SHP77 treated with DMSO at 0.1 percent for 48 hours (cell line): ENCODE data around the gene NFATC3.
"Not testable (repeated sequence)": the region's sequence is repeated elsewhere in the genome, so short reads cannot be mapped to it uniquely, and the experiment has no call there.

ENCODE experiments used
- DNase-seq: peaks from one replicate; lab custom pipeline; 2025; lab: John Stamatoyannopoulos, UW

The NFATC3 gene

DNA sequence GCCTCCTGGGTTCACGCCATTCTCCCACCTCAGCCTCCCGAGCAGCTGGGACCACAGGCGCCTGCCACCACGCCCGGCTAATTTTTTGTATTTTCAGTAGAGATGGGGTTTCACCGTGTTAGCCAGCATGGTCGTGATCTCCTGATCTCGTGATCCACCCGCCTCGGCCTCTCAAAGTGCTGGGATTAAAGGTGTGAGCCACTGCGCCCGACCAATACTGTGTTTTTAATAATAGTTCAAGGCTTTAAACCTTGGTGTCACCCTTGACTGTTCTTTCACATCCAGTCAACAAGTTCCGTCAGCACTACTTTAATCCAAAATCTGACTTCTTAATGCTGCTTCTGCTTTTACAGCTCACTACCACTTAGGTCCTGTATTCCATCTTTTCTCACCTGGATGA is 33.8 kb downstream of the NFATC3 start:
- not testable (repeated sequence) for DNase-seq

DNA sequence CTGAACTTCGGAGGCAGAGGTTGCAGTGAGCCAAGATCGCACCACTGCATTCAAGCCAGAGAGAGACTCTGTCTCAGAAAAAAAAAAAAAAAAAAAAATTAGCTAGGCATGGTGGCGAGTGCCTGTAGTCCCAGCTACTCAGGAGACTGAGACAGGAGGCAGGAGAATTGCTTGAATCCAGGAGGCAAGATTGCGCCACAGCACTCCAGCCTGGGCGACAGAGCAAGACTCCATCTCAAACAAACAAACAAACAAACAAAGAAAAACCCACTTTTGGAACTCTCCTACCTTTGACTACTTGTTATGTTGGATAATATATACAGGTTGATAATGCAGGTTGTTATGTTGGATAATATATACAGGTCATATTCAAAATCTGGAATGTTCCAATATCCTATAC is 35.3 kb downstream of the NFATC3 start:
- not testable (repeated sequence) for DNase-seq

DNA sequence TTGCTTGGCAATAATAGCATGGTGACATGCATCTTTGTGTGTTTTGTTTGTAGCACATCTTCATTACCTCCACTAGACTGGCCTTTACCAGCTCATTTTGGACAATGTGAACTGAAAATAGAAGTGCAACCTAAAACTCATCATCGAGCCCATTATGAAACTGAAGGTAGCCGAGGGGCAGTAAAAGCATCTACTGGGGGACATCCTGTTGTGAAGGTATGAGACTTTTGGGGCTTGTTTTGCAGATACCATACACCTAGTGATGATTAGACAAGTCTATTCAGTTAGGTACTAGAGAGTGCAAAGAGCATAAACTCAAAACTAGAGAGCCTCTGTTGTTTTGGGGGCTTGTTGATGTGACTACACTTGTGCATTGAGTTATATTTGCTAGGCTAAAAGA is 41.2 kb downstream of the NFATC3 start:
- no peak for DNase-seq

DNA sequence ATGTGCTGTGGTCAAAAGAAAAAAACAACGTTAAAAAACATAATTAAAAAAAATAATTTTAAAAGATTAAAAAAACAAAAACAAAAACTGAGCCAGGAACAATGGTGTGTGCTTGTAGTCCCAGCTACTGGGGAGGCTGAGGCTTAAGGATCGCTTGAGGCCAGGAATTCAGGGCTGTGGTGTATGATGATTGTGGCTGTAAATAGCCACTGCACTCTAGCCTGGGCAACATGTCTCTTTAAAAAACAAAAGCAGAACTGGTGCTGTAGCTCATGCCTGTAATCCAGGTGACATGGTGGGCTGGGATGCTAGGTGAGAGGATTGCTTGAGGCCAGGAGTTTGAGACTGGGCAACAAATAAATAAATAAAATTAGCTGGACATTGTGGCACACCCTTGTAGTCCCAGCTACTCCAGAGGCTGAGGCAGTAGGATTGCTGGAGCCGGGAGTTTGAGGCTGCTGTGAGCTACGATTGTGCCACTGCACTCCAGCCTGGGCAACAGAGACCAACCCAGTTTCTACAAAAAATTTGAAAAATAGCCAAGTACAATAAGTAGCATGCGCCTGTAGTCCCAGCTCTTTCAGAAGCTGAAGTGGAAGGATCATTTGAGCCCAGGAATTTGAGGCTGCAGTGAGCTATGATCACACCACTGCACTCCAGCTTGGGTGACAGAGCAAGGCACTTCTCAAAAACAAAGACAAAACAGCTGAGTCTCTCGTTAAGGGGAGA is 43.6 kb downstream of the NFATC3 start:
- DNase-seq = no peak

DNA sequence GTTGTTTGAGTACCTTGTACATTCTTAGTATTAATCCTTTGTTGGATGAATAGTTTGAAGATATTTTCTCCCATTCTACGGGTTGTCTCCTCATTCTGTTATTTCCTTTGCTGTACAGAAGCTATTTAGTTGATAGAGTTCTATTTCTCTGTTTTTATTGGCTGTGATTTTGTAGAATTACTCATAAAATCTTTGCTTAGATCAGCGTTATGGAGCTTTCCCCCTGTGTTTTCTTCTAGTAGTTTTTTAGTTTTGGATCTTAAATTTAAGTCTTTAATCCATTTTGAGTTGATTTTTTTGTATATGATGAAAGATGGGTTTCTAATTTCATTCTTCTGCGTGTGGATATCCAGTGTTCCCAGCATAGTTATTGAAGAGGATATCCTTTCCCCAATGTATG is 45.4 kb downstream of the NFATC3 start:
- no peak for DNase-seq

DNA sequence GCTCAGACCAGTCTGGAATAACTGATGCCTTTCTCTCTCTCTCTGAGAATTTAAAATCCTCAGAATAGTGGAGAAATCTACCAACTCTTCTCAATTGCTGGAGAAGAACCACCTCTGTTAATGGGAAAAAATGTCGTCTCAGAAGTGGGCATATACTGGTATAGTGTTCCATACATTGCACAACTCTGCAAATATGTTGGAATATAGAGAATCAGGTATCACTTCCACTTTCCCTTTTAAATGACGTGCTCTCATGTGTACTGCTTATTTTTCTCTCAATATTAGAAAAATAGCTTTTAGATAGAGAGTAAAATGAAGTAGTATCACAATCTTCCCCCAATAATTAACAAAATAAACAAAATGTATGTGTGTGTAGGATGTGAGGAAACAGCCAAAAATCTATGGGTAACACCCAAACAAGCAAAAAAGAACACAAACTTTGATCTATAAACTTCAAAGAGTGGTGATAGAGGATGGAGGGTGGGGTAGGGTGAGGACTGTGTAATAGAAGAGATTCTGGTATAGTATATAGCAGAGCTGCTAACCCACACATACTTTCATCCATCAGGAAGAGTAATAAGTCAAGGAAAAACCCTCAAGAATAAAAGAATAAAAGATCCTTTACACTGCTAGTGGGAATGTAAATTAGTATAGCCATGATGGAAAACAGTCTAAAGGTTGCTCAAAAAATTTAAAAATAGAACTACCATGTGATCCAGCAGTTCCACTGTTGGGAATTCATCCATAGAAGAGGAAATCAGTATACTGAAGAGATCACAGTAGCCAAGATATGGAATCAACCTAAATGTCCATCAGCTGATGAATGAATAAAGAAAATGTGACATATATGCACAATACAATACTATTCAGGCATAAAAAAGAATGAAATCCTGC is 46.9 kb downstream of the NFATC3 start:
- no peak for DNase-seq

DNA sequence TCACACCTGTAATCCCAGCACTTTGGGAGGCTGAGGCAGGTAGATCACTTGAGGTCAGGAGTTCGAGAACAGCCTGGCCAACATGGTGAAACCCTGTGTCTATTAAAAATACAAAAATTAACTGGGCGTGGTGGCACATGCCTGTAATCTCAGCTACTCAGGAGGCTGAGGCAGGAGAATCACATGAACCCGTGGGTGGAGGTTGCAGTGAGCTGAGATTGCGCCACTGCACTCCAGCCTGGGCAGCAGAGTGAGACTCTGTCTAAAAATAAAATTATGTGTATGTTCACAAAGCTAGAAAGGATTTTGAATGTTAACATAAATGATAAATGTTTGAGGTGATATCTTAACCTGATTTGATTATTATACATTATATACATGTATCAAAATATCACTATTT is 47.8 kb downstream of the NFATC3 start:
- DNase-seq = not testable (repeated sequence)

DNA sequence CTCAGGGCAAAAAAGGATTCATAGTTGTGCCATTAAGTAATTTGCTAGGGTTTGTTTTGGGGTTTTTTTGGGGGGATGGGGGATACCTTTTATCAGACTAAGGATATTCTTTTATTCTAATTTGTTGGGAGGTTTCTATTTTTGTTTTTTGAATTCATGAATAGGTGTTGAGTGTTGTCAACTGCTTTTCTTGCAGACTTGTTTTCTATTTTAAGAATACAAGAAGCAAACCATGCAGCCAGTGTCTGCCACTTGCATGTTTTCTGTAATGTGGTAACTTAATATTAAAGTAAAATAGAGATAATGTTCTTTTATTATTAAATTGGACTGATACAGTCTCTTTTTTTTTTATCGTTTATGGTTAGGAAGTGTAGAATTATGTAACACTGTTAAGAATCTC is 49.5 kb downstream of the NFATC3 start:
- DNase-seq = no peak

DNA sequence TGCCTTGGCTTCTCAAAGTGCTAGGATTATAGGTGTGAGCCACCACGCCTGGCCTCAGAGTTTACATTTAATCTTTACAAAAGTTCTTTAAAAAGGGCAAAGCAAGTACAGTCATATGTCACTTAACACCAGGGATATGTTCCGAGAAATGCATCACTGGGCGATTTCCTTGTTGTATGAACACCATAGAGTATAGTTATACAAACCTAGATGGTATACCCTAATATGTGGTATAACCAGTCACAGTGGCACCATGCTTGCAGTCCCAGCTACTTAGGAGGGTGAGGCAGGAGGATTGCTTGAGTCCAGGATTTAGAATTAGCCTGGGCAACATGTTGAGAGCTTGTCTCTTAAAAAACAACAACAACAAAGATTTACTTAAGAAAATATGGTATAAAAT is 51.3 kb downstream of the NFATC3 start:
- no peak for DNase-seq

DNA sequence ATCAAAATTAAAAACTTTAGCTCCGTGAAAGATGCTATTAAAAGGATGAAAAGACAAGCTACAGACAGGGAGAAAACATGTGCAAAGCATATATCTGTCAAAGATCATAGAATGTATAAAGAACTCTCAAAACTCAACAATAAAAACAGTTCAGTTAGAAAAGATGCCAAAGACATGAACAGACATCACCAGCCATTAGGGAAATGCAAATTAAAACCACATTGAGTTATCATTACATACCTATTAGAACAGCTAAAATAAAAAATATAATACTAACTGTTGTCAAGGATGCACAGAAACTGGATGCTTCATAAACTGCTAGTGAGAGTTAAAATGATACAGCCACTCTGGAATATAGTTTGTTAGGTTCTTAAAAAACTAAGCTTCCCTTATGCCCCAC is 58.8 kb downstream of the NFATC3 start:
- DNase-seq = no peak

DNA sequence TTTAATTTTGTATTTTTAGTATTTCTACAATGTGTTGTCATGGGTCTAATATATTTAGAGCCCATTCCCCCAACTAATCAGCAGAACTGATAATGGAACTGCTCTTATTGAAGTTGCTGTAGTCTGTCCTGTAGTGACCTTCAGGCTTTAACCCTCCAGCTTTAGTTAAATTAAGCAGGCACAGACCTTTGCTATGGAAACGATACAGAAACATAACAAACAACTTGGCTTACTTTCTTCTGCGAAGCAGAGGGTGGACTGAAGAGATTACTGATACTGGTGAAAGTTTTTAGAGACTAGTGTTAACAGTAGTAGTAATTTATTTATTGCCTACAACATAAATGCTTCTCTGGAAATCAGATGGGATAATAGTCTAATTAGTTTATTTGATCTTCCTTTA is 61.4 kb downstream of the NFATC3 start:
- no peak for DNase-seq

DNA sequence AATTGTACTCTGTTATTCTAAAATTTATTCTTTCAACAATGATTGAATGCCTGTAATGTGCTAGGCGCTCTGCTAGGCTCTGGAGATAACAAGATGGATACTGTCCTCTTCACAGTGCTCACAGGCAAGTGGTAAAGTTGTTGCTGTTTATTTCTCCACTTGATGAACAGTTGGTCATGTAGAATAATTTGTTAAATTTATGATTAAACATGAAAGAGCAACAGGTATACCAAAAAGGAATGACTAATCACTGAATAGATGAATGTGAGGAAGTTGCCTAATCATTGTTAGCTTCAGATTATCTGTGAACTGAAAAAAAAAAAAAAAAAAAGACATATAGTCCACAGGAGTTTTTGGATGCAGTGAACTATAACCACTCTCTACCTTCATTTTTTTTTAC is 62.3 kb downstream of the NFATC3 start:
- no peak for DNase-seq

DNA sequence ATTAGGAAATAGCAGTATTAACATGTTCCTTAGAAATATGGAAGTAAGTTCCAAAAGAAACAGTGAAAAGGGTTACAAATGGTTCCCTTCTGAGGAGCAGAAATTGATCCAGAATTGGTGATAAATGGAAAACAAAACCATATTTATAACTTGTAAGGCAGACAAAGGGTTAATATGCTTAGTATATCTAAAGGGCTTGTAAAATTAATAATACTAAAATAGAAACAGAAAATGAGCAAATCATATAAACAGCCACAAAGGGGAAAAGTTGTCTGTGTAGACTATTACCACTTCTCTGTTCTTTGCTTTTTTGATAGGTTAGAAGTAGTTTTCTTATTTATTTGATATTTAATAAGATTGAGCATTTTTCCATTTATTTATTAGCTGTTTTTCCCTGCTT is 64.4 kb downstream of the NFATC3 start:
- DNase-seq = no peak

DNA sequence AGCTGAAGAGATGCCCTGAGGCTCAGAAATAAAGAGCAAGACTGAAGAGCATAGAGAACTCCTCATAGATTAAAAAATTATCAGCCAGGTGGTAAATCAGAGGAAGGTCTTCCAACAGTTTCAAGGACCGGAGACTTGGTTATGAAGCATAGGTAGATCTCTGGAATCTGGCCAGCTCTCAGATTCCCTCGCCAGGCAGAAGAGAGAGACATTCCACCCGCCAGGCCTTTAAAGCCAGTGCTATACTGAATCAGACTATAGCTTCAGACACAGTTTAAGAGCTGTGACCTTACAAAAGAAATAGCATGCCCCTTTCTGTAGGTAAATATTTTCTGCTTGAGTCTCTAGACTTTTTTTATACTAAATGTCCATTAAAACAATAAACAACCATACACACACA is 70.3 kb downstream of the NFATC3 start:
- no peak for DNase-seq

DNA sequence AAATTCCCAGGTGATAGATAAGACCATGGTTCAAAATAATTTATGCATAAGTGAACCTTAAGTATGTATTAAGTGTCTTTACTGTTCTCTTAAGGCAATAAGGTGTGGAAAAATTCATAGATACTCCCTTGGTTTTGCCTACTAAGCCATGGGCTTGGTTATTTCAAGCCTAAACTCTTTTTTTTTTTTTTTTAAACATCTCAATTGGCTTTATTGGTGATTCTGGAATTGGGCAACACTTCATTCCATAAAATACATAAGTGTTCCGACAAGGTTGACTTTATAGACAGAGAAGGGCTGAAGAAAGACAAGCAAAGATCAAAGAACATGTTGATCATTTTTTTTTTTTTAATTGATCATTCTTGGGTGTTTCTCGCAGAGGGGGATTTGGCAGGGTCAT is 77.2 kb downstream of the NFATC3 start:
- DNase-seq = no peak

DNA sequence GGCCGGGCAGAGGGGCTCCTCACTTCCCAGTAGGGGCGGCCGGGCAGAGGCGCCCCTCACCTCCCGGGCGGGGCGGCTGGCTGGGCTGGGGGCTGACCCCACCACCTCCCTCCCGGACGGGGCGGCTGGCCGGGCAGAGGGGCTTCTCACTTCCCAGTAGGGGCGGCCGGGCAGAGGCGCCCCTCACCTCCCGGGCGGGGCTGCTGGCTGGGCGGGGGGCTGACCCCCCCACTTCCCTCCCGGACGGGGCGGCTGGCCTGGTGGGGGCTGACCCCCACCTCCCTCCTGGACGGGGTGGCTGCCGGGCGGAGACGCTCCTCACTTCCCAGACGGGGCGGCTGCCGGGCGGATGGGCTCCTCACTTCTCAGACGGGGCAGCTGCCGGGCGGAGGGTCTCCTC is 78.1 kb downstream of the NFATC3 start:
- DNase-seq = not testable (repeated sequence)

DNA sequence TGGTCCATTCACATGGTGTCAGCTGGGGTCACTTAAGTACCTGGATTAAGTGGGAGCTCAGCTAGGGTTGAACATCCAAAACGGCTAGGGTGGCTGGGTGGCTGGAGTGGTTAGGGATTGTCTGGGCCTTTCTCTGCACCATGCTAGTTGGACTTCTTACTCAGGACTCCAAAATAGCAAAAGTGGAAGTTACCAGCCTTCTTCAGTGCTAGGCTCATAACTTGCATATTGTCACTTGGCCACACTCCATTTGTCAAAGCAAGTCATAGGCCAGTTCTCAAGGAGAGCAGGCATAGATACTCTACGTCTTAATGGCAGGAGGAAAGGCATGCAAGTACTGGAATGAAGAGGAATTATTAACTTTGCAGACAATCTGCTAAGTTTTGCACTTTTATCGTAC is 81.1 kb downstream of the NFATC3 start:
- no peak for DNase-seq

DNA sequence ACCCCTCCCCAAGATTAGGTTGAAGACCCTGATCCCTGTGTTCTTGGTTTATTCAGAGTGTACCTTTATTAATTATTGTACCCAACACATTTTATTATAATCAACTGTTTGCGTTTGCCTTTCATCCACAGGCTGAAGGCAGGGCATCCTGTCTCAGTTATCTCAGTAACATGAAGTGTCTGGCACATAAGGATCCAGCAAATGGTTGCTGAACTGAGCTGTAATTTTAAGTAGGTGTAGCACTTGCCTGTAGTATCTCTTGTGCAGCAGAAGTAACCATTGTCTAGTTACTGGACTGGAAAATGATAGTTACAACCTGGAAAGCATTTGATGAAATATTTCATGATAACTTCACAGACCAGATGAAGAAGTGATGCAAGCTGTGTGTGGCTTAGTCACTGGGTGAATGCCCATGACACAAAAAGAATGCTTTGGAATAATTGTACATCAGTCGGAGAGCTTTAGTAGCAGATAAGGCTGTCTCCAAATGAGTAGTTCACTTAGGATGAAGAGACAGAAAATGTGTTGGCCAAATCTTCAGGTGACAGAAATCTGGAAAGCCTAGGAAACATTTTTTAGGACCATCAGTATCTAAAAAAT is 94.1 kb downstream of the NFATC3 start:
- DNase-seq = no peak

DNA sequence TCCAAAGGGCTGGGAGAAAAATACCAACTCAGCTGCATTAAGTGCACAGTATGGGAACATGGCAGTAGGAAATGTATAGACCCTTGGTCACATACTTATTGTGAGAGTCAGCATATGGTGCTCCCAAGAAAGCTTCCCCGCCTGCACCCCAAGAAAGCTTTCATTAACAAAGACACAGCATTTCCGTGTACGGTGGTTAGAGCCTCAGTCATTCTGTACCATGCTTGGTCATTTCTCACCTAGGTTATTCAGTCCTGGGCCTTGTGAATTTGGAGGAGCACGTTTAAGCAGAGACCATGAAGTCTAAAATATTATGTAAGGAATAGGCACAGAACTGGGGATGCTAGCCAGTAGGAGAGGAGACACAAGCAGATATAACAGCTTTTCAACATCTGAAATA is 94.7 kb downstream of the NFATC3 start:
- no peak for DNase-seq

DNA sequence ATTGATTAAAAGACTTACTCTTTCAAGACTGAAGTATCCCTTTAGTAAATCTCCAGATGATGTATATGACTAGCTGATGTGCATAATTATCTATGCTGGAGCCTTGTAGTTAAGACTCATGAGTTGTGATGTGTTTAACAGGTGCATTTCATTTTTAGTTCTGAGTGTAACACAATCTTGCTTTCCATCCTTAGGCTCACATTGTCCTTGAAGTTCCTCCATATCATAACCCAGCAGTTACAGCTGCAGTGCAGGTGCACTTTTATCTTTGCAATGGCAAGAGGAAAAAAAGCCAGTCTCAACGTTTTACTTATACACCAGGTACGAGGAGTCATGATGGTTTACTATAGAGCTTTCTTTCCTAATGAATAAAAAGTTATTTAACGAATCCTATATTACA is 97.9 kb downstream of the NFATC3 start:
- DNase-seq = no peak

DNA sequence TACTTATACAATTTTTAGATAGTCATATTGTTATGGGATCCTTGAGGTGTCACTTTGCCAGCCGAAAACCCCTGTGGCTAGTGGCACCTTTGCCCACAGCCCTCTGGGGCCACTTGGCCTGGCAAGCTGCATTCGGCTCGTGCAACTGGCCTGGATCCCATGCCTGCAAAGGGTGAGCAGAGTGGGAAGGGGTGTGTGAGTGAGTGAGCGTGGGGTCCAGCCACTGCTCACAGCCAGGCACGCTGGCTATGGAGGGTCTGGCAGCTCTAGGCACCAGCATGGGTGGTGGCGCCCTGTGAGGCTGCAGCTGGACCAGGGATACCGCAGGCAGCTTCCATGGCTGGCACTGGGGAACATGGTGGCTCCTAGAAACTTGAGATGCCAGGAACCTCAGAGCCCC is 101.7 kb downstream of the NFATC3 start:
- no peak for DNase-seq

DNA sequence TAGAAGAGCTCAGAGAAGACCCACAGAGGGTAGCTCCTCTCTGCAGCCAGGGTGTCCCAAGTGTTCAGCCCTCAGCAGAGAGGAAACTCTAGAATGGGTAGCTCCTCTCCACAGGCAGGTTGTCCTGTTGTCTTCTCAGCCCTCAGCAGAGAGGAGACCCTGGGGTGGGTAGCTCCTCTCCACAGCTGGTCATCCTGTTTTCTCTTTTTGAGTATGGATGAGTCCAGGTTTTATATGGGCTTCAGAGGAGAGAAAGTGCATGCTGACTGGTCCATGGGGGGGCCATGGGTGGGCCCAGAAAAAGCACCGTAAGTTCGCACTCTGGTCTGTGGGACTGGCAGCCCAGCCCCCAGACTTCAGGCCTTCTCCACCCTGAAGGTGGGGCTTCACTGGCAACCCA is 102.3 kb downstream of the NFATC3 start:
- DNase-seq = no peak

DNA sequence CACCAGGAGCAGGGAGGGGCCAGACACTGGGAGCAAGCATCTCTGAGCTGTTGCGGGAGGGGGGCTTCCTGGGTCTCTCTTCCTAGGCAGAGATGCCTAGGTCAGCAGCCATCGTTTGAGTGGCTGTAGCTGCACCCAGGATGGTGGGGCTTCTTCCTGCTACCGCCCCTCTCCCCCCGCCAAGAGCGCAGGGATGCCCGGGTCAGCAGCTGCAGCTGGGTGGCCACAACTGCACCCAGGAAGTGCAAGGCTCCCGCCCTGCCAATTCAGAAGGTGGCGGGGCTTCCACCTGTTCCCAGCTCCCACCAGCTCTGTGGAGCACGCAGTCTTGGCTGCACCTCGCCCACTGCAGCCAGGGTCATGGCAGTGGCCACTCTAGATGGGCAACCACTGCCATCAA is 103.0 kb downstream of the NFATC3 start:
- no peak for DNase-seq
